ENCODE measurements around the gene SRC.
"Not testable (repeated sequence)": the region's sequence is repeated elsewhere in the genome, so short reads cannot be mapped to it uniquely, and the experiment has no call there.

The SRC gene

DNA sequence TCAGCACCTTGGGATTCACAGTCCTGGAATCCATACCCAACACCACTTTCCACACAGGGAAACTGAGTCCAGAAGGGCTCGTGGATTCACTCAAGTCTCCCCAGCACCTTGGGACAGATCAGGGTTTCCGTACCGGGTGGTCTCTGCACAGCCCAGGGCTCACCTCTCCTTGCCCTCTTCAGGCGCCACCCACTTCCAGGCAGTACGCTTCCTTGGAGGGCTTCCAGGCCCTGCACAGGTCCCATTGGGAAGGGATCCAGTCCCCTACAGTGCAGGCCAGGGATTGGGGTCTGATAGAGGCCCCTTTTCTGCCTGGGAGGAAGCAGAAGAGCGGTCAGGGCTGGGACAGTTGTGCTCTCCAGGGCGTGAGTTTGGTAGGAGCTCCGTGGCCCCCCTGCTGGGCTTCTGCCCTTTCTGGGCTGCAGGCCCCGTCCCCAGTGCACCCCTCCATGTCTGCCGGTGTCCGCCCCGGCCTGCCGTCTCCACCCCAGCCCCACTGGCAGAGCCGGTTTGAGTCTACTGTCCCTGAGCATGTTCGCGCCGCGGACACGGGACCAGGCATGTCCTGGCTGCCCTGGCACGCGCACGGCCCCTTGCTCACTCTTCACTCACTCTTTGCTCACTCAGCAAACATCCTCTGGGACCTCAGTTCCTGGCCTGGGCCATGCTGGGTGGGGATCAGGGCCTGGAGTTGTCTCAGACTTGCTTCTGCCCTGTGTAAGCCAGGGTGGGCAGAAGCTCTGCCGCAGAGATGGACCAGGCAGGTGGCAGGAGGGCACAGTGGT lies 12.6 kb downstream of the SRC start:
- Mint-ChIP-seq H3K4me3 (no peak overlapping the region), H3K9me3 (no peaks in the 10 kb centered on the region), H3K27ac (peak overlapping the region; percentile 57), H3K27me3 (no peaks in the 10 kb centered on the region), H3K4me1 (peaks cover 74% of the 10 kb centered on the region), H3K36me3 (peaks cover 42% of the 10 kb centered on the region)
- ATAC-seq = peak; percentile 5

DNA sequence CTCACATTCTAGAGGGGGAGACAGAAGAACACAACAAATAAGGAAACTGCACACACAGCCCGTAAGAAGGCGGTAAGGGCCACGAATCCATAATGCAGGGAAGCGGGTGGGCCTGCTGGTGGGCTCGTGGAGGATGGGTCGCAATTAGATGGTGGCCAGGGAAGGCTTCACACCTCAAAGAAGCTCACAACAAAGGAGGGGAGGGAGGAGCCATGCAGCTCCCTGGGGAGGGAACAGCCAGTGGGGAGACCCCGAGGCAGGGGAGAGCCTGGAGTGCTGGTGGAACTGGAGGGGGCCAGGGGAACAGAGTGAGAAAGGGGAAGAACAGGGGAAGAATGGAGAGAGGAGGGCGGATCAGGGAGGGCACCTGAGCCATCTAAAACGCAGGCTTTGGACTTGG lies 13.4 kb downstream of the SRC start:
- no peak for ATAC-seq
- H3K4me1 Mint-ChIP-seq = peaks cover 82% of the 10 kb centered on the region
- no peaks in the 10 kb centered on the region for H3K9me3 Mint-ChIP-seq
- H3K27ac Mint-ChIP-seq = peak overlapping the region; percentile 57
- peaks cover 46% of the 10 kb centered on the region for H3K36me3 Mint-ChIP-seq
- H3K27me3 Mint-ChIP-seq = no peaks in the 10 kb centered on the region
- no peak overlapping the region for H3K4me3 Mint-ChIP-seq

DNA sequence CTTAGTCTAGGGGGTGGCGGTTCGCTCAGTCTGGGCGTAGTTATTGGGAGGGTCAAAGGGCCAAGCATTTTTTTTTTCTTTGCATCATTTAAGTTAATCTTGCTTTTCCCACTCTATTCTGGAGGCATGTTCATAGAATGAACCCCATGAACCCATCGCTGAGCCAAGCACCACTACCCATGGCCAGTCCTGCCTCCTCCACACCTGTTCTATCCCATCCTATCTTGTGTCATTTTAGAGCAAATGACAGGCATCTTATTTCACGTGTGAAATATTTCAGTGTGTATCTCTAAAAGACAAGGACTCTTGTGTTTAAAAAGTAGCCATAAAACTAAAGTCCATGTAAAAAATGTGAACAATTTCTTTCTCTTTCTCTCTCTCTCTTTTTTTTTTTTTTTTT lies 13.9 kb downstream of the SRC start:
- no peak for ATAC-seq
- Mint-ChIP-seq H3K4me1 (peaks cover 84% of the 10 kb centered on the region), H3K9me3 (no peaks in the 10 kb centered on the region), H3K4me3 (no peak overlapping the region), H3K36me3 (peaks cover 47% of the 10 kb centered on the region), H3K27ac (peak overlapping the region; percentile 60), H3K27me3 (no peaks in the 10 kb centered on the region)

DNA sequence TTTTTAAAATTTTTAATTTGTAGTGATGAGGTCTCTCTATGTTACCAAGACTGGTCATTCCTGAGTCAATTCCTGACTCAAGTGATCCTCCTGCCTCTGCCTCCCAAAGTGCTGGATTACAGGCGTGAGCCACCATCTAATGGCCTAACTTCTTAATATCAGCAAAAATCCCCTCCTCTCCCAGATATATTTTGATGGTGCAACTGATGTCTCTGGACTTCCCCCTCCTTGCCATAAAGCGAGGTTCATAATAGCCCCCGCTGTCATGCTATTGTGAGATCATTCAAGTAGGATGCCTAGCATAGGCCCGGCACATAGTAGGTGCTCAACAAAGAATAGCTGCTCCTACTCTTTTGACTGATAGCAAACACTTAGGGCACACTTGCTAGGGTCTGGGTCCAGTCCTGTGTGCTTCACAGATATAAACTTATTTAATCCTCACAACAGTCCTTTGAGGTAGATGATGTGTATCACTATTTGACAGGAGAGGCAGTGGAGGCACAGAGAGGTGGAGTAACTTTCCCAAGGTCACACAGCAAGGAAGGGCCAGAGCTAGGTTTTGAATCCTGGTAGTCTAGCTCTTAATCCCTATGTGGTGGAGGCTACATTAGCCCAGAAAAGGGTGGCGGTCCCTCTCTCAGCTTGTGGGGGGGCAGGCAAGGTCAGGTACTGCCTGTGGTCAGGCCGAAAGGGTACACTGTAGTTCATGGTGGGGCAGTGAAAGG lies 14.6 kb downstream of the SRC start:
- H3K27ac Mint-ChIP-seq = peak overlapping the region; percentile 60
- H3K4me1 Mint-ChIP-seq = peaks cover 85% of the 10 kb centered on the region
- peaks cover 48% of the 10 kb centered on the region for H3K36me3 Mint-ChIP-seq
- H3K9me3 Mint-ChIP-seq = no peaks in the 10 kb centered on the region
- H3K27me3 Mint-ChIP-seq = no peaks in the 10 kb centered on the region
- ATAC-seq = no peak
- H3K4me3 Mint-ChIP-seq = no peak overlapping the region

DNA sequence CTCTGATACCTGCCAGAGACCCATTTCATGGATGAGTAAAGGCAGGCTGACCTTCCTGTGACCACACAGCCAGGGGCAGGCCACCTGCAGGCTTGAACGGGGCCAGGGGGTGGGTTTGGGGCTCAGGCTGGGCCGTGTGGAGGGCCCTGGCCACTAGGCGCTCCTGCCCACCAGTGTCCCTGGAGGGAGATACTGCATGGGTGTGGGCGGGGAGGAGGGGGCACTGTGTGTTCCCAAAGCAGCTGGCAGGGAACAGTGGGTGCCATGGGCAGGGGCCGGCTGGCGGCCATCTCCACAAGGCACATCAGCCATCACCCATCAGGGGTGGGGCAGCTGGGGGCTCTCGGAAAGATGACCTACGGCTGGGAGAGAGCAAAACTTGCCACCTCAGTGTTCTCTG lies 15.4 kb downstream of the SRC start:
- H3K27me3 Mint-ChIP-seq = no peaks in the 10 kb centered on the region
- no peak overlapping the region for H3K27ac Mint-ChIP-seq
- H3K4me3 Mint-ChIP-seq = no peak overlapping the region
- H3K36me3 Mint-ChIP-seq = peaks cover 47% of the 10 kb centered on the region
- H3K9me3 Mint-ChIP-seq = no peaks in the 10 kb centered on the region
- no peak for ATAC-seq
- peaks cover 85% of the 10 kb centered on the region for H3K4me1 Mint-ChIP-seq

DNA sequence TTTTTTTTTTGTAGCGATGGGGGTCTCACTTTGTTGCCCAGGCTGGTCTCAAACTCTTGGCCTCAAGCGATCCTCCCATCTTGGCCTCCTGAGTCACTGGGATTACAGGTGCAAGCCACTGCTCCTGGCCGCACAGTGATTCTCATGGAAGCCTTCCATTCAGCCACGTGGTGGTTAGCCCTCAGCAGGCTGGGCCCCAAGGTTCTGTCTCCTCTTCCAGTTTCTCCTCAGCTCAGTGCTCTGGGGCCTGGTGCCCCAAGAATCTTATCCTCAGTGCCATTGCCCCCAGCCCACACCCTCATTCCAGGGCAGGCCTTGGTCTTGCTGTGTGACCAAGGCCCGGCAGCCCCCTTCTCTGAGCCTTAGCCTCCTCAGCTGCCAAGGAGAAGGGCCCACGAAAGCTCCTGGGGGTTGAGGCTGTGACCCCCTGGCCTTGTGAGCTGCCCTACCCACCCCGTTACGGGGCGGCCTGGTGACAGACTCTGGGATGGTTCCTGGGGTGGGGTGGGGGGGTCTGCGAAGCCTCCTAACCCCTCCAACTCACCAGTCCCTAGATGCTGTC lies 16.4 kb downstream of the SRC start:
- H3K9me3 Mint-ChIP-seq = no peaks in the 10 kb centered on the region
- no peak for ATAC-seq
- H3K27me3 Mint-ChIP-seq = no peaks in the 10 kb centered on the region
- no peak overlapping the region for H3K27ac Mint-ChIP-seq
- peaks cover 46% of the 10 kb centered on the region for H3K36me3 Mint-ChIP-seq
- no peak overlapping the region for H3K4me3 Mint-ChIP-seq
- H3K4me1 Mint-ChIP-seq = peaks cover 85% of the 10 kb centered on the region

DNA sequence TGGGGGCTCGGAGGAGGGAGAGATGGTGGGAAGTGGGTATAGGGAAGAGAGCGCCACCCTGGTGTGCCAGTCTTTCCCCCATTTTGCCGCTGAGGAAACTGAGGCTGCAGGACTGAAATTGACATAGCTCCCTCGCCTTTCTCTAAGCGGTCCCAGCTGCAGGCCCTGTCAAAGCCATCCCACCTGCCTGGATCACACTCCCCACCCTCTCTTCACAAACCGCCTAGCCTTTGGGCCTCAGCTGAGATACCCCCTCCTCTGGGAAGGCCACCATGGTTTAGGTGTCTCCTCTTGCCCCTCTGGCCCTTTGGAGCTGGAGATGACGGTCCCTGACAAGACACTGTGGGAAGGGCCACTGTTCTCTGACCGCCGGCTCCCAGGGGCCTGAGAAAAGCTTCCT lies 16.9 kb downstream of the SRC start:
- Mint-ChIP-seq H3K4me1 (peaks cover 85% of the 10 kb centered on the region), H3K4me3 (no peak overlapping the region), H3K27me3 (no peaks in the 10 kb centered on the region), H3K36me3 (peaks cover 44% of the 10 kb centered on the region), H3K27ac (peak overlapping the region; percentile 53), H3K9me3 (no peaks in the 10 kb centered on the region)
- no peak for ATAC-seq

DNA sequence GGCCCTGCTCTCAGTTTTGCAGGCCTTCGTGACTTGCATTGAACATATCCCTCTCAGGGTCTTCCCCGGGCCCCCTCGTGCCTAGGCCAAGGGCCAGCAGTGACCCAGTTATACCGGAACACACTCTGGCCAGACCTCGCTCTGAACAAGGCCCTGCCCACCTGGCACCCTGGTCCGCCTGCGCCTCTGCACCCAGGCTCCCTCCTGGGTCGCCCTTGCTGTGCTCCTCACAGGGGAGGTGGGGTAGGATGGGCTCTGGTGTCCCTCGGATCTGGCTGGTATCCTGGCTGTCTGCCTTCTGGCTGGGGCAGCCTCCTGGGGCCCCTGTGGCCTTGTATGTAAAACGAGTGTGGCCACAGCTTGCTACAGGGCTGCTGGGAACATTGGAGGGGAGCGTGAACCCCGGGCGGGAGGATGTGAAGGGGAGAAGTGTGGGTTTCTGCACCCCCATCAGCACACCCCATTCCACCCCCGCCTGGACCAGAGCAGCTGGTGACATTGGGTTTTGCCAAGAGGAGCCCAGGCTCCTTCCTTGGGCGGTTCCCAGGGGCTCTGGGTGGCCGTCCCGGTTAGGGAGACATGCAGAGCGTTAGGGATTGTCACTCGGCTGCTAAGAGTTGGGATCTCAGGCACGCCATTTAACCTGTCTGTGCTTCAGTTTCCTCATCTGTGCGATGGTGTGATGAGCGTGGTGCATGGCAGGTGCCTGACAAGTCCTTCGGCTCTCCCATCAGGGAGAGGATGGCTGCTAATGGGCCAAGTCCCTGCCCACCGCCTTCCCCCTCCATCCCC lies 17.5 kb downstream of the SRC start:
- Mint-ChIP-seq H3K4me3 (no peak overlapping the region), H3K27ac (peak overlapping the region; percentile 53), H3K36me3 (peaks cover 46% of the 10 kb centered on the region), H3K9me3 (no peaks in the 10 kb centered on the region), H3K4me1 (peaks cover 83% of the 10 kb centered on the region), H3K27me3 (no peaks in the 10 kb centered on the region)
- ATAC-seq = no peak

DNA sequence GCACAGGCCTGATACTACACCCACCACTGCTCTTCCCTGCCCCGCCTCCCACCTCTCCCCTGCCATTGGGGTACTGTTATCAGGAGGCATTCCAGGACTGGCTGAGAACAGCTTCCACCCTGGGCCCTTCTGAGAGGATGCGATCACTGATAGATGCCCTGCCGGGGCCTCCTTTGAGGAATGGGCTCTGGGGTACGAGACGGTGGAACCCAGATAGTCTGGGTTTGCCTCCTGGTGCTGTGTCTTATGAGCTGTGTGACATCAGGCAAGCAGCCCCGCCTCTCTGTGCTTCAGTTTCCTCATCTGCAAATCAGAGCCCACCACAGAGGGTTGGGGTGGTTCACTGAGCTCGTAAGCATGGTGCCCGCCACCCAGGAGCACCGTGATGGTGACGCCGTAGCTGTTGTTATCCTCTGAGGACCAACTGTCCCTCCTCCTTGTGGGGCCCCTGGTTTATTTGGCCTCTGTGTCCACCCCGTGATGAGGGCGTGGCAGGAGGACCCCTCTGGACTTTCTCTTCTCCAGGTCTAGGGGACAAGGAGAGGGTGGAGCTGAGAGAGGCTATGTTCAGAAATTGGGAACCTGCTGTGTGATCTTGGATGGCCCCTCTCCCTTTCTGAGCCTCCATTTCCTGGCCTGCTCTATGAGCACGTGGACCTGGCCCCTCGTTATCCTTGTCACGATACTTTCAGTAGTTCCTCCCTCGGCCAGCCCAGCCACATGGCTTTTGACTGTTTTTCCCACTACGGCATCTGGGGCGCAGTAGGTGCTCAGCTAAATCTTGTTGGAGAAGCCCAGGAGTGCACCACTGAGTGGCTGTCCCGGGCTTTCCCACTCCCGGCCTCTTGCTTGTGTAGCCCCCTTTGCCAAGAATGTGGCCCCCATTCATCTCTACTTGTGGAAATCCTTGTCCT lies 18.3 kb downstream of the SRC start:
- no peak for ATAC-seq
- H3K36me3 Mint-ChIP-seq = peaks cover 47% of the 10 kb centered on the region
- no peaks in the 10 kb centered on the region for H3K9me3 Mint-ChIP-seq
- H3K27ac Mint-ChIP-seq = peak overlapping the region; percentile 53
- H3K27me3 Mint-ChIP-seq = no peaks in the 10 kb centered on the region
- no peak overlapping the region for H3K4me3 Mint-ChIP-seq
- H3K4me1 Mint-ChIP-seq = peaks cover 76% of the 10 kb centered on the region

DNA sequence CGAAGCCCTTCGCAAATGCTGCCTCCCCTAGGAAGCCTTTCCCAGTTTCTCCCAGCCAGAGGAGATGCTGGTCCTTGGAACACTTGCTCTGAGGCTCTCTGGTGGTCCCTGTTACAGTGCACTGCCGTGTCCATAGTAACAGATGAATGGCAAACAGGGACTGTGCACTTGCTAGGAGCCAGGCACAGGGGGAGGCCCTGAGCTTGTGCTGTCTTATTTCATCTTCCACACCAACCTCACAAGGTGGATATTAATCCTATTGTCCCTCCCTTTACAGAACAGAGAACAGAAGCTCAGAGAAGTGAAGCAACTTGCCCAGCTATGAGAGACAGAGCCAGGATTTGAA lies 19.0 kb downstream of the SRC start:
- H3K4me1 Mint-ChIP-seq = peaks cover 79% of the 10 kb centered on the region
- H3K9me3 Mint-ChIP-seq = no peaks in the 10 kb centered on the region
- no peak for ATAC-seq
- H3K27ac Mint-ChIP-seq = peak overlapping the region; percentile 53
- H3K4me3 Mint-ChIP-seq = no peak overlapping the region
- peaks cover 53% of the 10 kb centered on the region for H3K36me3 Mint-ChIP-seq
- no peaks in the 10 kb centered on the region for H3K27me3 Mint-ChIP-seq

DNA sequence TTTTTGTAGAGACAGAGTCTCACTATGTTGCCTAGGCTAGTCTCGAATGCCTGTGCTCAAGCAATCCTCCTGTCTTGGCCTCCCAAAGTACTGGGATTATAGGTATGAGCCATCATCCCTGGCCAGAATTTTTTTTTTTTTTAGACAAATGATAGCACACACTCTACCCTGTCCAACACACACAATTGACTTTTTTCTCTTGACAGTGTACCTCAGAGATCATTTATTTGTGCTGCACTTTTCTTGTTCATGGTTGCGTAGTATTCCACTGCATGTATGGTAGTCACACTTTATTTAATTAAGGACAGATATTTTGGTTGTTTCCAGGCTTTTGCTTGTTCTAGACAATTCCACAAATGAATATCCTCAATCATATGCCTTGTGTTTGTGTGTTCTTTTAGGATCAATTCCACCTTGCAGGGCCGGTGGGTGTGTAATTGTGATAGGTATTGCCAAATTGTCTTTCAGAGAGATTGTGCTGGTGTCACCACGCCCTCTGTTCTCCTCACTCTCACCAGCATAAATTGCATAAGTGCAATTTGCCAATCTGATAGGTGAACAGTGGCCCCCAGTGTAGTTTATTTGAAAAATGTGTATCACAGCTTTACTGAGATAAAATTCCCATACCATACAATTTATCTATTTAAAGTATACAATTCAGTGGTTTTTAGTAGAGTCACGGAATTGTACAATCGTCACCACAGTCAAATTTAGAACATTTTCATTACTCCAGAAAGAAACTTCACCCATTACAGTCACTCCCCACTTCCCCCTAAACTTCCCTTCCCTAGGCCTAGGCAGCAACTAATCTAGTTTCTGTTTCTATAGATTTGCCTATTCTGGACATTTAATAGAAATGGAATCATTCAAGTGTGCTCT lies 20.1 kb downstream of the SRC start:
- H3K27ac Mint-ChIP-seq = peak overlapping the region; percentile 53
- H3K36me3 Mint-ChIP-seq = peaks cover 47% of the 10 kb centered on the region
- H3K27me3 Mint-ChIP-seq = no peaks in the 10 kb centered on the region
- ATAC-seq = peak; percentile 87
- no peaks in the 10 kb centered on the region for H3K9me3 Mint-ChIP-seq
- peaks cover 70% of the 10 kb centered on the region for H3K4me1 Mint-ChIP-seq
- H3K4me3 Mint-ChIP-seq = peak overlapping the region; percentile 19

DNA sequence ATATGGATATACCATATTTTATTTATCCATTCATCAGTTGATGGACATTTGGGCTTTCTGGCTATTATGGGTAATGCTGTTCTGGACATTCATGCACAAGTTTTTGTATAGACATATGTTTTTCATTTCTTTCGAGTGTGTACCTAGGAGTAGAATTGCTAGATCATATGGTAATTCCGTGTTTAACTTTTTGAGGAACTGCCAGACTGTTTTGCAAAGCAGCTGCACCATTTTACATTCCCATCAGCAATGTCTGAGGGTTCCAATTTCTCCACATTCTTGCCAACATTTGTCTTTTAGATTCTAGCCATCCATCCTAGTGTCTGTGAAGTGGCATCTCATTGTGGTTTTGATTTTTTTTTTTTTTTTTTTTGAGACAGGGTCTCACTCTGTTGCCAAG lies 20.8 kb downstream of the SRC start:
- ATAC-seq = no peak
- no peaks in the 10 kb centered on the region for H3K27me3 Mint-ChIP-seq
- no peaks in the 10 kb centered on the region for H3K9me3 Mint-ChIP-seq
- H3K27ac Mint-ChIP-seq = peak overlapping the region; percentile 53
- no peak overlapping the region for H3K4me3 Mint-ChIP-seq
- peaks cover 55% of the 10 kb centered on the region for H3K36me3 Mint-ChIP-seq
- peaks cover 76% of the 10 kb centered on the region for H3K4me1 Mint-ChIP-seq

DNA sequence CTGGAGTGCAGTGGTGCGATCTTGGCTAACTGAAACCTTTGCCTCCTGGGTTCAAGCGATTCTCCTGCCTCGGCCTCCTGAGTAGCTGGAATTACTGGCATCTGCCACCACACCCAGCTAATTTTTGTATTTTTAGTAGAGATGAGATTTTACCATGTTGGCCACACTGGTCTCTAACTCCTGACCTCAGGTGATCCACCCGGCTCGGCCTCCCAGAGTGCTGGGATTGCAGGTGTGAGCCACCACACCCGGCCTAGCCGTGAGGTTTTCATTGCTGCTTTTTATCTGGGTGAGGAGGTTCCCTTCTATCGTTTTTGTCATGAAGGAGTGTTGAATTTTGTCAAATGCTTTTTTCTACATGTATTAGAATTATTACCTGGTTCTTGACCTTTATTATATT lies 23.9 kb downstream of the SRC start:
- Mint-ChIP-seq H3K4me1 (peaks cover 65% of the 10 kb centered on the region), H3K9me3 (no peaks in the 10 kb centered on the region), H3K27ac (peak overlapping the region; percentile 53), H3K4me3 (no peak overlapping the region), H3K27me3 (no peaks in the 10 kb centered on the region), H3K36me3 (peaks cover 59% of the 10 kb centered on the region)
- no peak for ATAC-seq

DNA sequence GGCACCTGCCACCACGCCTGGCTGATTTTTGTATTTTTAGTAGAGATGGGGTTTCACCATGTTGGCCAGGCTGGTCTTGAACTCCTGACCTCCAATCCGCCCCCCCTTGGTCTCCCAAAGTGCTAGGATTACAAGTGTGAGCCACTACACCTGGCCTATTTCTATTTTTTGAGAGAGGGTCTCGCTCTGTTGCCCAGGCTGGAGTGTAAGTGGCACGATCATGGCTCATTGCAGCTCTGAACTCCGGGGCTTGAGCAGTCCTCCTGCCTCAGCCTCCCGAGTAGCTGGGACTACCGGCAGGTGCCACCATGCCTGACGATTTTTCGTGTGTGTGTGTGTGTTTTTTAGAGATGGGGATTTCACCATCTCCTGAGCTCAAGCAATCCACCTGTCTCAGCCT lies 25.9 kb downstream of the SRC start:
- Mint-ChIP-seq H3K36me3 (peaks cover 58% of the 10 kb centered on the region), H3K4me1 (peaks cover 61% of the 10 kb centered on the region), H3K27ac (peak overlapping the region; percentile 72)
- H3K9me3 Mint-ChIP-seq, ATAC-seq, H3K27me3 Mint-ChIP-seq, H3K4me3 Mint-ChIP-seq: not testable (repeated sequence)

Measured in stimulated activated memory B cell treated with anti-CD40 and anti-IgM and Interleukin-4, amounts not matched to agents 10 μg/mL and 1 μg/mL and 100 μg/mL, for 72 hours (primary cell).